AML-193 (cell line): ENCODE results near the gene GNG7.
A peak's percentile ranks its signal among the peaks of the same experiment; 100 is the strongest.
"Not testable (repeated sequence)": the region's sequence is repeated elsewhere in the genome, so short reads cannot be mapped to it uniquely, and the experiment has no call there.

Experiments used
- DNase-seq, 2 experiments: peaks; one replicate each; lab custom pipeline; 2025; lab: John Stamatoyannopoulos, UW

GNG7 gene

DNA sequence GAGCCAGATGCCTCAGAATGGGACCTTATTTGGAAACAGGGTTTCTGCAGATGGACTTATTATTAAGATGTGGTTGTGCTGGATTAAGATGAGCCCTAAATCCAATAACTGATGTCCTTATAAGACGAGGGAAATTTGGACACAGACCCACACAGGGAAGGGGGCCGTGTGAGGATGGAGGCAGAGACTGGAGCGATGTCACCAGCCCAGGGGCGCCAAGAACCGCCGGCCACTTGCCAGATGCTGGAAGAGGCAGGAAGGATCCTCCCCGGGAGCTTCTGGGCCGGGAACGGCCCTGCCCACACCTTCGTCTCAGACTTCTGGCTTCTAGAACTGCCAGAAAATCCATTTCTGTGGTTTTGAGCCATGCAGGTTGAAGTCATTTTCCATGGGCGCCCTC lies 26.6 kb downstream of the GNG7 start:
- no peak for DNase-seq

DNA sequence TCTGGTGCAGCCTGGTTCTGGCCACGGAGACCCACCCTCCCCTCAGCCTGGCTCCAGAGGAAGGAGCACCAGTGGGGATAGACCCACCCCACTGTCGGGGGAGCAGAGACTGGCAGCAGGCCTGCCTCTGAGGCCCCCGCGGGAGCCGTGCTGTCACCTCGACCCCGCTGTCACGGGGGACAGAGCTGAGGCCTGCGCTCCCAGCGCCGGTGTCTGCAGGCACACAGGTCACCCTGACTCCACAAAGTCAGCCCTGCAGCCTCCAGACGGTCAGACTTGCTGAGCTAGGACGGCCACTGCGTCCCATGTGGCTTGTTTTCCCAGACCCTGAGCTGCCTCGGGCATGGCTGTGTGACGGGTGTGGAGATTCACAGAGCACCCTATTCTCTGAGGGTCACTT lies 32.3 kb downstream of the GNG7 start:
- DNase-seq, result no peak

DNA sequence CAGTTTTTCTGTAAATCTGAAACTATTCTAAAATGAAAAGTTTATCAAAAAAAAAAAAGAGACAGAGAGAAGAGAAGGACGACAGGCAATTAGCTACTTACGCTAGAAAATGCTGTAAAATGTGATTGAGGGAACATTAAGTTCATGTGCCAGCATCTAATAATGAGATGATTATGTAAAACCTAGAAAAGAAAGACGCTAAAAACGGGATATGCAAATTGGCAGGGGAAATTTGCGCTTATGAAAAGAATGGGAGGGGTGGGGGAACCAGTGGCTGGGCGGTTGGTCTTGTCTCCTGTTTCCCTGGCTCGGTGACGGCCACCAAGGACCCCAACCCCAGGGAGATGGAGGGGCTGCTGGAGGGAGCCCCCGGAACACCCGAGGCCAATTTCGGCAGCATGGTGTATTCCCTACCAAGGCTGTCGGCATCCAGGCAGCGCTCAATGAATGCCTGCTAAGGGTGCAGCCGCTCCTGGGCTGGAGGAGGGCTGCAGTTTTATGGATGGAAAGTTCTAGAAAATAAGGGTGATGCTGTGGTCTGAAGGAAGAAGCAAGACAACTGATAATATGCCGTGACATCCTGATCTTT lies 34.2 kb downstream of the GNG7 start:
- no peak for DNase-seq

DNA sequence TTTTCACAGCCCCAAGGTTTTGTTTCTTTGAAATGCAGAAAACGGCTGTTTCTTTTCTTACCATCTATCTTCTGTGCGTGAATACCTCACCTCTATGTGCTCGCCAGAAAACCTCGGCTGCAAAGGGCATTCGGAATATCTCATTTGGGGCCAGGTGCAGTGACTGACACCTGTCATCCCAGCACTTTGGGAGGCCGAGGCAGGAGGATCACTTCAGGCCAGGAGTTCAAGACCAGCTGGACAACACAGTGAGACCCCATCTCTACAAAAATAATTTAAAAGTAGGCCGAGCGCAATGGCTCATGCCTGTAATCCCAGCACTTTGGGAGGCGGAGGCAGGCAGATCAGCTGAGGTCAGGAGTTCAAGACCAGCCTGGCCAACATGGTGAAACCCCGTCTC lies 35.1 kb downstream of the GNG7 start:
- DNase-seq, result not testable (repeated sequence)

DNA sequence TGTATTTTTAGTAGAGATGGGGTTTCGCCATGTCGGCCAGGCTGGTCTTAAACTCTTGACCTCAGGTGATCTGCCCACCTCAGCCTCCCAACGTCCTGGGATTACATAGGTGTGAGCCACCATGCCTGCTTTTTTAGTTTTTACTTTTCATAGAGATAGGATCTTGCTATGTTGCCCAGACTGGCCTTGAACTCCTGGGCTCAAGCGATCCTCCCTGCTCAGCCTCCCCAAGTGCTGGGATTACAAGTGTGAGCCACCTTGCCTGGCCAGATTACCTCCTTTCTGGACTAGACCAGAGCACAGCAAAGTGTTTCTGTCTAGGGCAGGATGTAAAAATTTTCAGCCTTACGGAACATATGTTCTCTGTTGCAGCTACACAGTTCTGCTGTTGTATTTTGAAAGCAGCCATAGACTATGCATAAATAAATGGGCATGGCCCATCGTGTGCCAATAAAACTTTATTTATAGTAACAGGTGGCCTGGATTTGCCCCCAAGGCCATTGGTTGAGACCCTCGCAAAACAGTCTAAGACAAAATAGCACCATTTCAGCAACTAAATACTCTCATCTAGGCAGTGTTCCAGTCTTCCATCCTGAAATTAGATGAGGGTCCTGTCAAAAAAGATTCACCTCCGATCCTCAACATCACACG lies 36.0 kb downstream of the GNG7 start:
- DNase-seq, result no peak

DNA sequence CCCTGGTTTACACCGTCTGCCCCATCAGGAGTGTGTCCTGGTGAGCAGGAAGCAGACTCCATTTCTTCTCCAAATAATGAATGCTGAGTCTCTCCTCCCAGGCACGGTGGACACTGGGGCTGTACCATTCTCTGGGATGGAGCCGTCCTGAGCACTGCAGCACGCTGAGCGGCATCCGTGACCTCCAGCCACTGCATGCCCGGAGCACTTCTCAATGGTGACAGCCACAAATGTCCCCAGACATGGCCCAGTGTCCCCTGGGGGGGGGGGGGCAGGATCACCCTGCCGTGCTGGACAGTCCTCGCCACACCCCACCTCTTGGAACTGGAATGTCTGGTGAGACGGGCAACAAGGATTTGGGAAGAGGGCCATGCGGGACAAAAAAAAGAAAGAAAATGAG lies 37.4 kb downstream of the GNG7 start:
- DNase-seq, result no peak

DNA sequence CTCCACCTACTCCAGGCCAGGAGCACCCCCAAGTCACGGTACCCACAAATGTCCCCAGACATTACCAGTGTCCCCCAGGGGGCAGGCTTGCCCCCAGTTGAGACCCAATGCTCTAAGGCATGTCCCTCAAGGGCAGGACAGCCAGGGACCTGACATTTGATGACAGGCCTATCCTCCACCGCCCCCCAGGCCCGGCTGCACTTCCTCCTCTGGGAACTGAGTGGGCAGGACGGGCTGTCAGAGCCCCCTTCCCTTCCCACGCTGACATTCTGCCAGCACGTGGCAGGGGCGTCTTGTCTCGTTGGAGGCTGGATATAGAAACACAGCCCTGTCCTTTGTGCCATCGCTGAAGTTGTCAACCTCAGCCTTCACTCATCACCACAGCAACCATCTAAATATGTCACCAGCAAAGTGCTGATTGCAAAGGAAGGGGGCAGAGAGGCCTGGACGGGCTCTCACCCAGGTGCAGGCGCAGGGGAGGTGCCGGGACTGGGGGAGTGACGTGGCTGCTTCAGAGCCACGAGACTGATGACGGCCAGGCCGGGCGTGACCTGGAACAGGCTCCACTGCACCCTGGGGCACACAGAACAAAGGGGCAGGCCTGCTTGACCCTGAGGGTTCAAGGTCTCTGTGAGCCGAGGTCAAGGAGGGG lies 38.4 kb downstream of the GNG7 start:
- DNase-seq, result peak in 1 of 2 experiments; percentile 1

DNA sequence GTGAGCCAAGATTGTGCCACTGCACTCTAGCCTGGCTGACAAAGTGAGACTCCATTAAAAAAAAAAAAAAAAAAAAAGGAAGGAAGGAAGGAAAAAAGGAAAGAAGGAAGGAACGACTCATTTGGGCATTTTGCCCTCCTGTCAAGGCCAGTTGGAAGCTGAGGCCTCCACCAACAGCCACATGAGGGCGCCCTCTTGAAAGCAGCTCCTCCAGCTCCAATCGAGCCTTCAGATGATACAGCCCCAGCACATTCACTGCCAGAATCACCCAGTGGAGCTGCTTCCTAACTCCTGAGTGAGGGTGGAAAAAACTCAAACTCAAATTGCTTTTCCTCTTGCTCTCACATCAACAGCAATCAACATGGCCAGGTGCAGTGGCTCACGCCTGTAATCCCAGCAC lies 40.9 kb downstream of the GNG7 start:
- peak; percentile 23 to 25 for DNase-seq

DNA sequence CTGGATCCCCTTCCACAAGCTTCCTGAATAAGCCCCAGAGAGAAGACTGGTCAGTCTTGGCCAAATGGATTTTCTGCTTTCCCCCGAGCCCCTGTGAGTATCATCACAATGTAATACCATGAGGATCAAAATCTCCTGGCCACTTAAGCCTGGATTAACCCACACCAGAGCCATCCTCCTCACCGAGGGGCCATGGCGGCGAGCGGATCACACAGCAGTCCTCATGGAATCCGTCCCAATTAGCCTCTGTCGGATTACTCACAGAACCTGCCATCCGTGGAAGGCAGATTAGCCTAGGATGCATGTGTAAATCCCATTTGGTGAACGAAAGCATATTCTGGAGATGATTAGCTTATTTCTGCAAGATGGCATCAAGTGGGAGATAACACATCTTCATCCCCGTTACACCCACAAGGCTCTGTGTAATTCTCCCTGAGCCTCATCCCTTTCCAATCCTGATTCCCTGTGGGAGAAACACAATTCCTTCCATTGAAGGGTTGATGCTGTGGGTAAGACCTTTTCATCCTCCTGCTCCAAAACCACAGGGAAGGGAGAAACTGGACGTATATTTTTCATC lies 42.5 kb downstream of the GNG7 start:
- no peak for DNase-seq

DNA sequence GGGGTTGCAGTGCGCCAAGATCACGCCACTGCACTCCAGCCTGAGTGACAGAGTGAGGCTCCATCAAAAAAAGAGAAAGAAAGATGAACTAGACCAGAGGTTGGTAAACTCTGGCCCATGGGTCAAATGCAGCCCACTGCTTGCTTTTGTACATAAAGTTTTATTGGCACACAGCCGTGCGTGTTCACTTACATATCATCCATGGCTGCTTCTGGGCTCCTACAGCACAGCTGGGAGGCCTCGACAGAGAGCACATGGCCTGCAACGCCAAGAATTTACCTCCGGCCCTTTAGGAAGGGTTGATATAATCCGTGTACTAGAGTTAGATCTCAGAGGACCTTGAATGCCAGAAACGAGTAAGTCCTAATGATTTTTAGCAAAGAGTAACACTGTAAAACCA lies 46.0 kb downstream of the GNG7 start:
- no peak for DNase-seq

DNA sequence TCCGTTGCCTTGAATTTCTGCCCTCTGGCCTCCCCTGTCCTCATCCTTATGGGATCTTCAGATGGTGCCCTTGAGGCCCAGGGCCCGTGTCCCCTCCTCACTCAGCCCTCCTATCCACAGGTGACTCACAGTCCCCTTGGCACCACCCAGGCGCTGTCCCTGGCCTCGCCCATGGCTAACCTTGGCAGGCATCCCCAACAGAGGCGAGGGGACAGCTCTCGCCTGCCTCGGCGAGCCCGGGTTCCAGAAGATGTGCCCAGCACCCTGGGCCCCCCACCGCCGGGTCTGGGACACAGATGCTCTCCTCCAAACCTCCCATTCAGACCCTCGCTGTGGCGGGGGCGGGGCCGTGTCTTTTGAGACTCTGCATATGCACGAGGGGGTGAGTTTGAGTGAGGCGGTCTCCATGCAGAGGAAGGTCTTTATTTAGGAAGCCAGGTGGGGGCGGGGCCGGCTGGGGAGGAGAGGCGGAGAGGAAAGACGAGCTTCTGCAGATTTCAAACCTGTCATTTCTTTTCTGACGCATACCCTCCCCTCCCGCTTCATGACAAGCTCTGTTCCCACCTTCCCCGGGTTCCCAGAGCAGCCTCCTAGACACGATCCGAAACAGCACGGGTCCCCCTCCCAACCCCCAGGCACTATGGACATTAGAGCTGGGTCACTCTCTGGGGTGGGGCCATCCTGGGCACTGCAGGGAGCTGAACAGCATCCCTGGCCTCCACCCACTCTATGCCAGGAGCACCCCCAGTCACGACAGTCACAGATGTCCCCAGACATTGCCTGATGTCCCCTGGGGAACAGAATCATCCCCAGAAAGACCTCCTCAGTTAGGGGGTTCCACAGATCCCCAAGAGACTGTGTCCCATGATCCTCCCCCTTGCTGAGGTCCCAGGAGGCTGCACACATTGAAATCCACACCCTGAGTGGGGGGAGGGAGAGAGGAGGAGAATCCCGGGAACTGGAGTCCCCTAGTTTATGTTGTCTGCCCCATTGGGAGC lies 48.5 kb downstream of the GNG7 start:
- DNase-seq, result no peak

DNA sequence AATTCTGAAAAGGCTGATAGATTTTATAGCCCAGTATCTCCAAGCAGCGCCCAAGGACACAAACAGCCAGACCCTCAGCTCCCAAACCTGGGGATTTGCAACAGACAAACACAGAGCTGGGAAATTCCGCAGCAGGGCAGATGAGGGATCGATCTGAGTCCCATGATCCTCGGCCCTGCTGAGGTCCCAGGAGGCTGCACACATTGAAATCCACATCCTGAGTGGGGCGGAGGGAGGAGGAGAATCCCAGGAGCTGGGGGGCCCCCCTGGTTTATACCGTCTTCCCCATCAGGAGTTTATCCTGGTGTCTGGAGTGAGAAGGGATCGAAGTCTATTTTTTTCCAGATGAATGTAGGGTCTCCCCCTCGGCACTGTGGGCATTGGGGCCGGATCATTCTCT lies 49.3 kb downstream of the GNG7 start:
- no peak for DNase-seq

DNA sequence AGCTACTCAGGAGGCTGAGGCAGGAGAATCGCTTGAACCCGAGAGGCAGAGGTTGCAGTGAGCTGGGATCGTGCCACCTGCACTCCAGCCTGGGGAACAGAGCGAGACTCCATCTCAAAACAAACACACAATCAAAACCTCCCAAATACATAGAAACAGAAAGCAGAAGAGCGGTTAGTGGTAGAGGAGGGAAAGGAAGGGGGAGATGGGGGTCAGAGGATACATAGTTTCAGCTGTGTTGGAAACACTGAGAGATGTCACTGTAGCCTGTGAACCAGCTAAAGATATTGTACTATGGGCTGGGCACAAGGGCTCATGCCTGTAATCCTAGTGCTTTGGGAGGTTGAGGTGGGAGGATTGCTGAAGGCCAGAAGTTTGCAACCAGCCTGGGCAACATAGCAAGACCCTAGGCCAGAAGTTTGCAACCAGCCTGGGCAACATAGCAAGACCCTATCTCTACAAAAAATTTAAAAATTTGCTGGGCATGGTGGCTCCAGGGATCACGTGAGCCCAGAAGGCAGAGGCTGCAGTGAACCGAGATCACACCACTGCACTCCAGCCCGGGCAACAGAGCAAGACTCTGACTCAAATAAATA lies 49.9 kb downstream of the GNG7 start:
- no peak for DNase-seq

DNA sequence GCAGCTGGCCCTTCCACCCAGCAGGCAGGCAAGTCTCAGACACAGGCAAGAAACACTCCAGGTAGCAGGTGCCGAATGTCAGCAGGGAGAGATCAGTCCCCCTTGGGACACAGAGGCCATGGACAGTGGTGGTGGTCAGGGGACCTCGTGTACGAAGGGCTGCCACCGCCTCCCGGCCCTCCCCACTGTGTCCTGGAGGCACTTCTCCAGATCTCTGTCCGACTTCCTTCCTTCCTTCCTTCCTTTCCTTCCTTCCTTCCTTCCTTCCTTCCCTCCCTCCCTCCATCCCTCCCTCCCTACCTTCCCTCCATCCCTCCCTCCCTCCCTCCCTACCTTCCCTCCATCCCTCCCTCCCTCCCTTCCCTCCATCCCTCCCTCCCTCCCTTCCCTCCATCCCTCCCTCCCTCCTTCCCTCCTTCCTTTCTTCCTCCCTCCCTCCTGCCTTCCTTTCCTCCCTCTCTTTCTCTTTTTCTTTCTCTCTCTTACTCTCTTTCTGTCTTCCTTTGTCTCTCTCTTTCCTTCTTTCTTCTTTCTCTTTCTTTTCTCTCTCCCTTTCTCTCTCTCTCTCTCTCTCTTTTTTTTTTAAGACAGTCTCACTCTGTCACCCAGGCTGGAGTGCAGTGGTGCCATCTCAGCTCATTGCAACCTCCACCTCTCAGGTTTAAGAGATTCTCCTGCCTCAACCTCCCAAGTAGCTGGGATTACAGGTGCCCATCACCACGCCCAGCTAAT lies 51.3 kb downstream of the GNG7 start:
- not testable (repeated sequence) for DNase-seq

DNA sequence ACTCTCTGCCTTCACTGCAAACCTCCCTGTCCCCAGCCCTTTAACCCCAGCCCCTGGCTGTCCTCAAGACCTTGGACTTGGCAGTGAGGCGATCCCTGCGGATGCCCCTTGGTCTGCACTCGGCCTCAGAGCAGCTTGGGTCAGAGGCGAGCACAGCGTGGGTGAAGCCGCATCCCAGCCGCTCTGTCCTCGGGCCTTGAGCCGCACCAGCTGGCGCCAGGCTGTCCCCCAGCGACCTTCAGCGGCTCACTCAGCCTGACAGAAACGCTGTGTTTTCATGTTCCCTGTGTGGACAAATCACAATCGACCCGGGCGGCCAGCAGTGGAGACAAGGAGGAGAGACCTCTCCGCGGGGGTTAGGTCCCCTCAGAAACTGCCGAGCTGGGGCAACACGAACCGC lies 52.0 kb downstream of the GNG7 start:
- no peak for DNase-seq

DNA sequence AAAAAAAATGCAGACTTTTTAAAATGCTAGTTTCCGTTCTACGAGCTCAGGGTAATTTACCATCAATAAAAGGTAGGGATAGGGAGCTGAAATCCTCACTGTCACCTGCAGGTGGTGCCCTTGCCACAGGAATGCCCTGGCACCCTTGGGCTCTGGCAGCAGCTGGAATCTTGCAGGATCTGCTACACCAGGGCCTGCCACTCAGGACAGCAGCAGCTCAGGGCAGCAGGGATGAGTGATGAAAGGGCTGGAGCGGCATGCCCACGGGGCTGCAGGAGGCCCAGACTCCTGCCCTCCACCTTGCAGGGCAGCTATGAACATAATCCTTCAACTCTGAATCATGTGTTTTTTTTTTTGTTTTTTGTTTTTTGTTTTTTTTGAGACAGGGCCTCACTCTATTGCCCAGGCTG lies 54.0 kb downstream of the GNG7 start:
- DNase-seq, result peak; percentile 58 to 67

DNA sequence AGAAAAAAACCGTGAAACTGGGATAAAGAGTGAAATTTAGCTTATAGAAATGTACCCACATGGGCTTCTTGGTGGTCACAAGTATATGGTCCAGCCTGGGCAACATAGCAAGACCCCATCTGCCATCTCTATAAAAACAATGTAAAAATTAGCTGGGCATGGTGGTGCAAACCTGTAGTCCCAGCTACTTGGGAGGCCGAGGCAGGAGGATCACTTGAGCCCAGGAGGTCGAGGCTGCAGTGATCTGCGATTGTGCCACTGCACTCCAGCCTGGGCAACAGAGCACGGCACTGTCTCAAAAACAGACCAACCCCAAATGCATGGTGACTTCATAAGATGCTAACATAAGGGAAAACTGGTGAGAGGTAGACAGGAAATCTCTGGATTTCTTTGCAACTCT lies 54.4 kb downstream of the GNG7 start:
- no peak for DNase-seq

DNA sequence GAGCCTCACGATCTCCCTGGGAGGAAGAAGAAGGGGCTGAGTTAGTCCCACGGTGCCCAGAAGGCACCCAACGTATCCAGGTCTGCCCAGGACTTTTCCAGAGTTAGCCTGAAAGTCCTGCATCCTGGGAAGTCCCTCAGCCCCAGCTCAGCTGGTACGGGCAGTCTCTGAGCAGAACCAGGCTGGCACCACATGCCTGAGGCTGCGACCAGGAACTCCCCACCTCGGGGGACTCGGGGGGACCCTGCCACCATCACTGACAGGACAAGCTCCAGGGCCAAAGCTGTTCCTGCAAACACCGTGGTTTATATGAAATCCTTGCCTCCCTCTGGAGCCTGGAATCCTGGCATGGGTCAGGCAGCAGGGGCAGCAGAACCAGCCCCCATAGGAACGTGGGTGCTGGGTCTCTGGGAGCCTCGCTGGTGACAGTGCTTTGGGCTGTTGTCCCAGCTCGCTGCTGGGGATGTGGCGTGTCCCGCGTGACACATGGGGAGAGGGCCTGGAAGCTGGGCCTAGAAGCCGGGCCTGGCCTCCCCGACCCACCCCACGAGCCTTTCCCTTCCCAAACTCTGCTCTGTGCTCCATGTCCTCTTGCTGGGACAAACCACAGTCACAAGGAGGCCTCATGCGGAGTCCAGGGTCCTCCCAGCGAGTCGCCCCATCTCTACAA lies 55.5 kb downstream of the GNG7 start:
- no peak for DNase-seq

DNA sequence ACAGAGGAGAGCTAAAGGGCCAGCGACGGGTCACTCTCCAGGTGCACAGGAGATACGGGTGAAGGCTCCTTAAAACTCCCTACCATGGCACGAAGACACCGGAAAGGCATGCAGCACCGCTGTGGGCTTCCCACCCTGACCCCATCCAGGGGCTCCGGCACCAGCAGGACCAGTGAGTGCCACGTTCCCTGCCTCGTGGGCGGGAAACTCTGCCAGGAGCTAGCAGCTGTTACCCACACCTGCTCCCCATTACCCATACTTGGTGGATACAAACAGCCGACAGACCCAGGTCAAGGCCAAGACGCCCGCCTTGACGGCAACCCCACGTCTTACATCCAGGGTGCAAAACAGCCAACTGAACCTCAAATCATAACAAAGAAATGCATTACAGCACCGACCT lies 56.7 kb downstream of the GNG7 start:
- no peak for DNase-seq

DNA sequence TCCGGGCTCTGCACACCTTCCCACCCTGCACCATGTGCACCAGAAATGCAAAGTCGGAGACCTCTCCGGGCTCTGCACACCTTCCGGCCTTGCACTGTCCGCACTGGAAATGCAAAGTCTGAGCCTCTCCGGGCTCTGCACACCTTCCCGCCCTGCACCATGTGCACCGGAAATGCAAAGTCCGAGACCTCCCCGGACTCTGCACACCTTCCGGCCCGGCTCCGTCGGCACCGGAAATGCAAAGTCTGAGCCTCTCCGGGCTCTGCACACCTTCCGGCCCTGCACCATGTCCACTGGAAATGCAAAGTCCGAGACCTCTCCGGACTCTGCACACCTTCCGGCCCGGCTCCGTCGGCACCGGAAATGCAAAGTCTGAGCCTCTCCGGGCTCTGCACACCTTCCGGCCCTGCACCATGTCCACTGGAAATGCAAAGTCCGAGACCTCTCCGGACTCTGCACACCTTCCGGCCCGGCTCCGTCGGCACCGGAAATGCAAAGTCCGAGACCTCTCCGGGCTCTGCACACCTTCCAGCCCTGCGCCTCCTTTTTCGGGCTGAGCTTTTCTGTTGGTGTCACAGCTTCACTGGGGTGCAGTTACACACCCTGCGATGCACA lies 59.3 kb downstream of the GNG7 start:
- DNase-seq, result not testable (repeated sequence)
